HEK293 (cell line): ENCODE data around the gene BBLN.

Source experiments
- BCL11B ChIP-seq: fragments of 450-650 bp; formaldehyde crosslinking; IDR thresholded peaks from 2 replicates; pipeline ENCODE4 v1.5.1; 2016; ENCODE audit warnings: low read depth, missing biosample characterization, missing genetic modification characterization
- PRDM1 ChIP-seq: fragments of 450-650 bp; formaldehyde crosslinking; IDR thresholded peaks from 2 replicates; pipeline ENCODE4; 2016; ENCODE audit warnings: missing biosample characterization, missing genetic modification characterization
- SP7 ChIP-seq: fragments of 450-650 bp; formaldehyde crosslinking; IDR thresholded peaks from 2 replicates; pipeline ENCODE4 v1.5.1; 2016; ENCODE audit warnings: missing biosample characterization, missing genetic modification characterization
- TCF7L2 ChIP-seq: IDR thresholded peaks from 2 replicates; pipeline ENCODE4 v1.6.1; 2011; ENCODE audit warnings: low read depth, mild to moderate bottlenecking, inconsistent platforms, low read length, moderate library complexity, borderline replicate concordance
- ZBTB20 ChIP-seq: fragments of 450-650 bp; formaldehyde crosslinking; IDR thresholded peaks from 2 replicates; pipeline ENCODE4 v1.5.1; 2016; ENCODE audit warnings: missing biosample characterization, missing genetic modification characterization
- ZBTB8A ChIP-seq: fragments of 450-650 bp; formaldehyde crosslinking; IDR thresholded peaks from 2 replicates; pipeline ENCODE4 v1.5.1; 2016; ENCODE audit warnings: missing biosample characterization, missing genetic modification characterization
- ZIC2 ChIP-seq: fragments of 450-650 bp; formaldehyde crosslinking; IDR thresholded peaks from 2 replicates; pipeline ENCODE4 v1.5.1; 2016; ENCODE audit warnings: missing biosample characterization, missing genetic modification characterization
- ZNF10 ChIP-seq: fragments of 450-650 bp; formaldehyde crosslinking; IDR thresholded peaks from 2 replicates; pipeline ENCODE4 v1.5.1; 2017; ENCODE audit warnings: missing biosample characterization, missing genetic modification characterization
- ZNF239 ChIP-seq: fragments of 450-650 bp; formaldehyde crosslinking; IDR thresholded peaks from 2 replicates; pipeline ENCODE4 v1.5.1; 2016; ENCODE audit warnings: missing biosample characterization, missing genetic modification characterization
- ZNF266 ChIP-seq: fragments of 450-650 bp; formaldehyde crosslinking; IDR thresholded peaks from 2 replicates; pipeline ENCODE4 v1.5.1; 2016; ENCODE audit warnings: missing biosample characterization, missing genetic modification characterization, low read depth
- ZNF416 ChIP-seq: fragments of 450-650 bp; formaldehyde crosslinking; IDR thresholded peaks from 2 replicates; pipeline ENCODE4 v1.5.1; 2016; ENCODE audit warnings: missing biosample characterization, missing genetic modification characterization
- ZNF473 ChIP-seq: fragments of 450-650 bp; formaldehyde crosslinking; IDR thresholded peaks from 2 replicates; pipeline ENCODE4 v1.5.1; 2017; ENCODE audit warnings: missing biosample characterization, missing genetic modification characterization
- ZNF530 ChIP-seq: fragments of 450-650 bp; formaldehyde crosslinking; IDR thresholded peaks from 2 replicates; pipeline ENCODE4 v1.5.1; 2016; ENCODE audit warnings: low read depth, missing biosample characterization, missing genetic modification characterization
- ZNF560 ChIP-seq: fragments of 450-650 bp; formaldehyde crosslinking; IDR thresholded peaks from 2 replicates; pipeline ENCODE4 v1.5.1; 2017; ENCODE audit warnings: missing biosample characterization, missing genetic modification characterization, borderline replicate concordance
- ZNF571 ChIP-seq: fragments of 450-650 bp; formaldehyde crosslinking; IDR thresholded peaks from 2 replicates; pipeline ENCODE4 v1.5.0; 2017; ENCODE audit warnings: missing biosample characterization, missing genetic modification characterization
- ZNF585B ChIP-seq: fragments of 450-650 bp; formaldehyde crosslinking; IDR thresholded peaks from 2 replicates; pipeline ENCODE4 v1.5.1; 2016; ENCODE audit warnings: missing biosample characterization, missing genetic modification characterization
- ZNF626 ChIP-seq: fragments of 450-650 bp; sonication (Bioruptor Pico); formaldehyde crosslinking; IDR thresholded peaks from 2 replicates; pipeline ENCODE4 v1.5.1; 2018; ENCODE audit warnings: missing biosample characterization, missing genetic modification characterization, inconsistent platforms
- ZNF830 ChIP-seq: fragments of 450-650 bp; IDR thresholded peaks from 2 replicates; pipeline ENCODE4 v1.5.0; 2018; ENCODE audit warnings: missing biosample characterization, missing genetic modification characterization, low read depth, mild to moderate bottlenecking, moderate library complexity
- TF ChIP-seq, protein P1 (sequence below): fragments of 450-650 bp; formaldehyde crosslinking; IDR thresholded peaks from 2 replicates; pipeline ENCODE4 v1.5.1; 2016; ENCODE audit warnings: missing biosample characterization, missing genetic modification characterization, borderline replicate concordance
- TF ChIP-seq, protein P2 (sequence below): fragments of 450-650 bp; formaldehyde crosslinking; IDR thresholded peaks from 2 replicates; pipeline ENCODE4 v1.5.1; 2016; ENCODE audit warnings: missing biosample characterization, missing genetic modification characterization
- TF ChIP-seq, protein P3 (sequence below): fragments of 450-650 bp; formaldehyde crosslinking; IDR thresholded peaks from 2 replicates; pipeline ENCODE4 v1.5.1; 2017; ENCODE audit warnings: missing biosample characterization, missing genetic modification characterization
- TF ChIP-seq, protein P4 (sequence below): fragments of 450-650 bp; formaldehyde crosslinking; optimal IDR thresholded peaks from 2 replicates; pipeline ENCODE3; 2016; ENCODE audit warnings: missing biosample characterization, mild to moderate bottlenecking, missing genetic modification characterization
- TF ChIP-seq, protein P5 (sequence below): fragments of 450-650 bp; formaldehyde crosslinking; IDR thresholded peaks from 2 replicates; pipeline ENCODE4 v1.5.1; 2016; ENCODE audit warnings: missing biosample characterization, missing genetic modification characterization
- TF ChIP-seq, protein P6 (sequence below): fragments of 450-650 bp; formaldehyde crosslinking; IDR thresholded peaks from 2 replicates; pipeline ENCODE4 v1.5.1; 2016; ENCODE audit warnings: missing biosample characterization, missing genetic modification characterization
- TF ChIP-seq, protein P7 (sequence below): fragments of 450-650 bp; formaldehyde crosslinking; IDR thresholded peaks from 2 replicates; pipeline ENCODE4 v1.5.1; 2016; ENCODE audit warnings: missing biosample characterization, missing genetic modification characterization

BBLN gene

DNA sequence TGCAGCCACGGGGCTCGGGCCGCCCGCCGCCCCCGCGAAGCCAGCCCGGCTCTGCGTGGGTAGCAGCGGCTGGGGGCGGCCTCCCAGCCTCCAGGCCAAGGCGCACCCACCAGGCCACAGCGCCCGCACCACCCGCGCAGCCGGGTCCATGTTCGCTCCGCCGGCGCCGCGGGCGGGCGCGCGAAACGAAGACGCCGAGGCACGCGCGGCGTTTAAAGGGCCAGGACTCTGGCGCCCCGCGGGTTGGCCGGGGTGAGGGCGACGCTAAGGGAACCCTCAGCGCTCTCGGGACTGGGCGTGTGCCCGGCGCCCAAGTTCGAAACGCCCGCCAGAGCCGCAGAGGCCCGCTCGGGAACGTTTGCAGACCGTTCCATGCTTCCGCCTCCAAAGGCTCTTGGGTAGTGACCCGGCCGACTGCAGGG is 32.5 kb upstream of the BBLN start, which contains the start of gene PTGES2 (continued):
- TF ChIP-seq, protein P1, sequence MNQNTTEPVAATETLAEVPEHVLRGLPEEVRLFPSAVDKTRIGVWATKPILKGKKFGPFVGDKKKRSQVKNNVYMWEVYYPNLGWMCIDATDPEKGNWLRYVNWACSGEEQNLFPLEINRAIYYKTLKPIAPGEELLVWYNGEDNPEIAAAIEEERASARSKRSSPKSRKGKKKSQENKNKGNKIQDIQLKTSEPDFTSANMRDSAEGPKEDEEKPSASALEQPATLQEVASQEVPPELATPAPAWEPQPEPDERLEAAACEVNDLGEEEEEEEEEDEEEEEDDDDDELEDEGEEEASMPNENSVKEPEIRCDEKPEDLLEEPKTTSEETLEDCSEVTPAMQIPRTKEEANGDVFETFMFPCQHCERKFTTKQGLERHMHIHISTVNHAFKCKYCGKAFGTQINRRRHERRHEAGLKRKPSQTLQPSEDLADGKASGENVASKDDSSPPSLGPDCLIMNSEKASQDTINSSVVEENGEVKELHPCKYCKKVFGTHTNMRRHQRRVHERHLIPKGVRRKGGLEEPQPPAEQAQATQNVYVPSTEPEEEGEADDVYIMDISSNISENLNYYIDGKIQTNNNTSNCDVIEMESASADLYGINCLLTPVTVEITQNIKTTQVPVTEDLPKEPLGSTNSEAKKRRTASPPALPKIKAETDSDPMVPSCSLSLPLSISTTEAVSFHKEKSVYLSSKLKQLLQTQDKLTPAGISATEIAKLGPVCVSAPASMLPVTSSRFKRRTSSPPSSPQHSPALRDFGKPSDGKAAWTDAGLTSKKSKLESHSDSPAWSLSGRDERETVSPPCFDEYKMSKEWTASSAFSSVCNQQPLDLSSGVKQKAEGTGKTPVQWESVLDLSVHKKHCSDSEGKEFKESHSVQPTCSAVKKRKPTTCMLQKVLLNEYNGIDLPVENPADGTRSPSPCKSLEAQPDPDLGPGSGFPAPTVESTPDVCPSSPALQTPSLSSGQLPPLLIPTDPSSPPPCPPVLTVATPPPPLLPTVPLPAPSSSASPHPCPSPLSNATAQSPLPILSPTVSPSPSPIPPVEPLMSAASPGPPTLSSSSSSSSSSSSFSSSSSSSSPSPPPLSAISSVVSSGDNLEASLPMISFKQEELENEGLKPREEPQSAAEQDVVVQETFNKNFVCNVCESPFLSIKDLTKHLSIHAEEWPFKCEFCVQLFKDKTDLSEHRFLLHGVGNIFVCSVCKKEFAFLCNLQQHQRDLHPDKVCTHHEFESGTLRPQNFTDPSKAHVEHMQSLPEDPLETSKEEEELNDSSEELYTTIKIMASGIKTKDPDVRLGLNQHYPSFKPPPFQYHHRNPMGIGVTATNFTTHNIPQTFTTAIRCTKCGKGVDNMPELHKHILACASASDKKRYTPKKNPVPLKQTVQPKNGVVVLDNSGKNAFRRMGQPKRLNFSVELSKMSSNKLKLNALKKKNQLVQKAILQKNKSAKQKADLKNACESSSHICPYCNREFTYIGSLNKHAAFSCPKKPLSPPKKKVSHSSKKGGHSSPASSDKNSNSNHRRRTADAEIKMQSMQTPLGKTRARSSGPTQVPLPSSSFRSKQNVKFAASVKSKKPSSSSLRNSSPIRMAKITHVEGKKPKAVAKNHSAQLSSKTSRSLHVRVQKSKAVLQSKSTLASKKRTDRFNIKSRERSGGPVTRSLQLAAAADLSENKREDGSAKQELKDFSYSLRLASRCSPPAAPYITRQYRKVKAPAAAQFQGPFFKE = no peak
- TF ChIP-seq ZNF626 (tag by site-specific recombination) (no peak), ZNF416 (tag by site-specific recombination) (no peak), BCL11B (tag by site-specific recombination) (peak; percentile 39; the same call in 1 of the 2 replicates), ZNF10 (tag by site-specific recombination) (no peak), ZIC2 (tag by site-specific recombination) (peak; percentile 51; the same call in 1 of the 2 replicates), ZNF560 (tag by site-specific recombination) (no peak), TCF7L2 (no peak), SP7 (tag by site-specific recombination) (no peak), ZNF585B (tag by site-specific recombination) (no peak), ZNF530 (no peak), ZBTB8A (no peak), ZNF830 (no peak), PRDM1 (tag by site-specific recombination) (no peak), ZNF571 (tag by site-specific recombination) (no peak), ZBTB20 (0 out of 2 replicates have a peak, but pooled peaks have one; percentile 8), ZNF473 (no peak), ZNF239 (no peak), ZNF266 (tag by site-specific recombination) (no peak)
- TF ChIP-seq, protein P2, sequence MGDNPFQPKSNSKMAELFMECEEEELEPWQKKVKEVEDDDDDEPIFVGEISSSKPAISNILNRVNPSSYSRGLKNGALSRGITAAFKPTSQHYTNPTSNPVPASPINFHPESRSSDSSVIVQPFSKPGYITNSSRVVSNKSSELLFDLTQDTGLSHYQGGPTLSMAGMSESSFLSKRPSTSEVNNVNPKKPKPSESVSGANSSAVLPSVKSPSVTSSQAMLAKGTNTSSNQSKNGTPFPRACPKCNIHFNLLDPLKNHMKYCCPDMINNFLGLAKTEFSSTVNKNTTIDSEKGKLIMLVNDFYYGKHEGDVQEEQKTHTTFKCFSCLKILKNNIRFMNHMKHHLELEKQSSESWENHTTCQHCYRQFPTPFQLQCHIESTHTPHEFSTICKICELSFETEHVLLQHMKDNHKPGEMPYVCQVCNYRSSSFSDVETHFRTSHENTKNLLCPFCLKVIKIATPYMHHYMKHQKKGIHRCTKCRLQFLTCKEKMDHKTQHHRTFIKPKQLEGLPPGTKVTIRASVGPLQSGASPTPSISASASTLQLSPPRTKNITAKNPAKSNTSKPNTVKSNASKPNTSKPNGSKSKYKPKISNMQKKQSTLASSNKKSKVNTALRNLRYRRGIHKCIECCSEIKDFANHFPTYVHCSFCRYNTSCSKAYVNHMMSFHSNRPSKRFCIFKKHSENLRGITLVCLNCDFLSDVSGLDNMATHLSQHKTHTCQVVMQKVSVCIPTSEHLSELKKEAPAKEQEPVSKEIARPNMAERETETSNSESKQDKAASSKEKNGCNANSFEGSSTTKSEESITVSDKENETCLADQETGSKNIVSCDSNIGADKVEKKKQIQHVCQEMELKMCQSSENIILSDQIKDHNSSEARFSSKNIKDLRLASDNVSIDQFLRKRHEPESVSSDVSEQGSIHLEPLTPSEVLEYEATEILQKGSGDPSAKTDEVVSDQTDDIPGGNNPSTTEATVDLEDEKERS (tag by site-specific recombination) = no peak
- TF ChIP-seq, protein P3, sequence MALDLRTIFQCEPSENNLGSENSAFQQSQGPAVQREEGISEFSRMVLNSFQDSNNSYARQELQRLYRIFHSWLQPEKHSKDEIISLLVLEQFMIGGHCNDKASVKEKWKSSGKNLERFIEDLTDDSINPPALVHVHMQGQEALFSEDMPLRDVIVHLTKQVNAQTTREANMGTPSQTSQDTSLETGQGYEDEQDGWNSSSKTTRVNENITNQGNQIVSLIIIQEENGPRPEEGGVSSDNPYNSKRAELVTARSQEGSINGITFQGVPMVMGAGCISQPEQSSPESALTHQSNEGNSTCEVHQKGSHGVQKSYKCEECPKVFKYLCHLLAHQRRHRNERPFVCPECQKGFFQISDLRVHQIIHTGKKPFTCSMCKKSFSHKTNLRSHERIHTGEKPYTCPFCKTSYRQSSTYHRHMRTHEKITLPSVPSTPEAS (tag by site-specific recombination) = no peak
- TF ChIP-seq, protein P4, sequence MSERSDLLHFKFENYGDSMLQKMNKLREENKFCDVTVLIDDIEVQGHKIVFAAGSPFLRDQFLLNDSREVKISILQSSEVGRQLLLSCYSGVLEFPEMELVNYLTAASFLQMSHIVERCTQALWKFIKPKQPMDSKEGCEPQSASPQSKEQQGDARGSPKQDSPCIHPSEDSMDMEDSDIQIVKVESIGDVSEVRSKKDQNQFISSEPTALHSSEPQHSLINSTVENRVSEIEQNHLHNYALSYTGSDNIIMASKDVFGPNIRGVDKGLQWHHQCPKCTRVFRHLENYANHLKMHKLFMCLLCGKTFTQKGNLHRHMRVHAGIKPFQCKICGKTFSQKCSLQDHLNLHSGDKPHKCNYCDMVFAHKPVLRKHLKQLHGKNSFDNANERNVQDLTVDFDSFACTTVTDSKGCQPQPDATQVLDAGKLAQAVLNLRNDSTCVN (tag by site-specific recombination) = peak; percentile 87
- TF ChIP-seq, protein P5, sequence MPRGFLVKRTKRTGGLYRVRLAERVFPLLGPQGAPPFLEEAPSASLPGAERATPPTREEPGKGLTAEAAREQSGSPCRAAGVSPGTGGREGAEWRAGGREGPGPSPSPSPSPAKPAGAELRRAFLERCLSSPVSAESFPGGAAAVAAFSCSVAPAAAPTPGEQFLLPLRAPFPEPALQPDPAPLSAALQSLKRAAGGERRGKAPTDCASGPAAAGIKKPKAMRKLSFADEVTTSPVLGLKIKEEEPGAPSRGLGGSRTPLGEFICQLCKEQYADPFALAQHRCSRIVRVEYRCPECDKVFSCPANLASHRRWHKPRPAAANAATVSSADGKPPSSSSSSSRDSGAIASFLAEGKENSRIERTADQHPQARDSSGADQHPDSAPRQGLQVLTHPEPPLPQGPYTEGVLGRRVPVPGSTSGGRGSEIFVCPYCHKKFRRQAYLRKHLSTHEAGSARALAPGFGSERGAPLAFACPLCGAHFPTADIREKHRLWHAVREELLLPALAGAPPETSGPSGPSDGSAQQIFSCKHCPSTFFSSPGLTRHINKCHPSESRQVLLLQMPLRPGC = no peak
- TF ChIP-seq, protein P6, sequence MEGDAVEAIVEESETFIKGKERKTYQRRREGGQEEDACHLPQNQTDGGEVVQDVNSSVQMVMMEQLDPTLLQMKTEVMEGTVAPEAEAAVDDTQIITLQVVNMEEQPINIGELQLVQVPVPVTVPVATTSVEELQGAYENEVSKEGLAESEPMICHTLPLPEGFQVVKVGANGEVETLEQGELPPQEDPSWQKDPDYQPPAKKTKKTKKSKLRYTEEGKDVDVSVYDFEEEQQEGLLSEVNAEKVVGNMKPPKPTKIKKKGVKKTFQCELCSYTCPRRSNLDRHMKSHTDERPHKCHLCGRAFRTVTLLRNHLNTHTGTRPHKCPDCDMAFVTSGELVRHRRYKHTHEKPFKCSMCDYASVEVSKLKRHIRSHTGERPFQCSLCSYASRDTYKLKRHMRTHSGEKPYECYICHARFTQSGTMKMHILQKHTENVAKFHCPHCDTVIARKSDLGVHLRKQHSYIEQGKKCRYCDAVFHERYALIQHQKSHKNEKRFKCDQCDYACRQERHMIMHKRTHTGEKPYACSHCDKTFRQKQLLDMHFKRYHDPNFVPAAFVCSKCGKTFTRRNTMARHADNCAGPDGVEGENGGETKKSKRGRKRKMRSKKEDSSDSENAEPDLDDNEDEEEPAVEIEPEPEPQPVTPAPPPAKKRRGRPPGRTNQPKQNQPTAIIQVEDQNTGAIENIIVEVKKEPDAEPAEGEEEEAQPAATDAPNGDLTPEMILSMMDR = 0 out of 2 replicates have a peak, but pooled peaks have one; percentile 3
- TF ChIP-seq, protein P7, sequence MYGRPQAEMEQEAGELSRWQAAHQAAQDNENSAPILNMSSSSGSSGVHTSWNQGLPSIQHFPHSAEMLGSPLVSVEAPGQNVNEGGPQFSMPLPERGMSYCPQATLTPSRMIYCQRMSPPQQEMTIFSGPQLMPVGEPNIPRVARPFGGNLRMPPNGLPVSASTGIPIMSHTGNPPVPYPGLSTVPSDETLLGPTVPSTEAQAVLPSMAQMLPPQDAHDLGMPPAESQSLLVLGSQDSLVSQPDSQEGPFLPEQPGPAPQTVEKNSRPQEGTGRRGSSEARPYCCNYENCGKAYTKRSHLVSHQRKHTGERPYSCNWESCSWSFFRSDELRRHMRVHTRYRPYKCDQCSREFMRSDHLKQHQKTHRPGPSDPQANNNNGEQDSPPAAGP (tag by site-specific recombination) = no peak
